ENCODE results near the gene RAD17.

DNA sequence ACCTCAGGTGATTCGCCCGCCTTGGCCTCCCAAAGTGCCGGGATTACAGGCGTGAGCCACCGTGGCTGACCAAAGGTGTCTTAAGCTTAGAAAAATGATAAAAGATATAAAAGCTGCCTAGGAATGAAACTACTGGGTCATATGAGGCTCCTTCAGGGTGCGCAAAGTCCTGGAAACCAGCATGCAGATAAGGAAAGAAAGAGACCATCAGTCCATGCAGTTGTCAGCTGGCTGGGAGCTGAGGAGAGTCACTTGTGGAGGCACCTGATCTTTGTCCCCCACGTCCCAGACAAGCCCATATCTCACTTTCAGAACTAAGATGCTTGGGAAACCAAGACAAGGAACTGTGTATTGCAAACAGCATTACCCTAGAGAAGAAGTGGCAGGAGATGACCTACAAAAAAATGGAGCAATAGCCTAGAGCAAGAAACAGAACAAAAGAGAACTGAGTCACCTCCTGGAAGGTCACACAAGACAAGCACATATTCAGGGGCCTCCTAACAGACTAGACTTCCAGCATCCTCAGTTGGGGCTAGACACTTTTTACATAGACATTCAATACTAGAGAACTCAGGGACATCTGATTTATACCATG, 34.2 kb upstream of the RAD17 start:
- TF ChIP-seq, protein P1, sequence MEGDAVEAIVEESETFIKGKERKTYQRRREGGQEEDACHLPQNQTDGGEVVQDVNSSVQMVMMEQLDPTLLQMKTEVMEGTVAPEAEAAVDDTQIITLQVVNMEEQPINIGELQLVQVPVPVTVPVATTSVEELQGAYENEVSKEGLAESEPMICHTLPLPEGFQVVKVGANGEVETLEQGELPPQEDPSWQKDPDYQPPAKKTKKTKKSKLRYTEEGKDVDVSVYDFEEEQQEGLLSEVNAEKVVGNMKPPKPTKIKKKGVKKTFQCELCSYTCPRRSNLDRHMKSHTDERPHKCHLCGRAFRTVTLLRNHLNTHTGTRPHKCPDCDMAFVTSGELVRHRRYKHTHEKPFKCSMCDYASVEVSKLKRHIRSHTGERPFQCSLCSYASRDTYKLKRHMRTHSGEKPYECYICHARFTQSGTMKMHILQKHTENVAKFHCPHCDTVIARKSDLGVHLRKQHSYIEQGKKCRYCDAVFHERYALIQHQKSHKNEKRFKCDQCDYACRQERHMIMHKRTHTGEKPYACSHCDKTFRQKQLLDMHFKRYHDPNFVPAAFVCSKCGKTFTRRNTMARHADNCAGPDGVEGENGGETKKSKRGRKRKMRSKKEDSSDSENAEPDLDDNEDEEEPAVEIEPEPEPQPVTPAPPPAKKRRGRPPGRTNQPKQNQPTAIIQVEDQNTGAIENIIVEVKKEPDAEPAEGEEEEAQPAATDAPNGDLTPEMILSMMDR (IDR thresholded peaks at IDR 0.05; ENCODE audit: insufficient read depth, low read length), result no peak
- TF ChIP-seq POLR2AphosphoS5 (IDR thresholded peaks at IDR 0.05; ENCODE audit: low read depth), result no peak
